GM19452 (cell line): ENCODE results near the gene NCKAP5.

Experiments used
- ATAC-seq: cut with Tn5 transposase; IDR thresholded peaks from one replicate; pipeline ENCODE4 v1.9.1; 2021; ENCODE audit not compliant: unreplicated experiment

Gene NCKAP5

GRCh38 chr2:132910432-132910831 is 657.8 kb downstream of the NCKAP5 start:
- ATAC-seq = no peak

GRCh38 chr2:132909427-132909826 is 658.8 kb downstream of the NCKAP5 start:
- no peak for ATAC-seq

GRCh38 chr2:132904142-132904842 is 664.0 kb downstream of the NCKAP5 start:
- ATAC-seq = no peak

- ATAC-seq = no peak
Observed at GRCh38 chr2:132902626-132903025, 665.6 kb downstream of the NCKAP5 start.

- ATAC-seq = no peak
Observed at GRCh38 chr2:132901661-132902060, 666.6 kb downstream of the NCKAP5 start.

GRCh38 chr2:132897111-132897510 is 671.2 kb downstream of the NCKAP5 start:
- ATAC-seq = no peak

- no peak for ATAC-seq
Observed at GRCh38 chr2:132896073-132896472, 672.2 kb downstream of the NCKAP5 start.

- no peak for ATAC-seq
Observed at GRCh38 chr2:132891498-132891897, 676.8 kb downstream of the NCKAP5 start.

- no peak for ATAC-seq
Observed at GRCh38 chr2:132886574-132886973, 681.7 kb downstream of the NCKAP5 start.

GRCh38 chr2:132884705-132885104 is 683.6 kb downstream of the NCKAP5 start:
- no peak for ATAC-seq

- no peak for ATAC-seq
Observed at GRCh38 chr2:132884292-132884691, 684.0 kb downstream of the NCKAP5 start.

GRCh38 chr2:132883430-132883829 is 684.8 kb downstream of the NCKAP5 start:
- no peak for ATAC-seq

GRCh38 chr2:132881546-132881945 is 686.7 kb downstream of the NCKAP5 start:
- no peak for ATAC-seq

- no peak for ATAC-seq
Observed at GRCh38 chr2:132877923-132878322, 690.3 kb downstream of the NCKAP5 start.

GRCh38 chr2:132876745-132877391 is 691.4 kb downstream of the NCKAP5 start:
- no peak for ATAC-seq

GRCh38 chr2:132875193-132875592 is 693.1 kb downstream of the NCKAP5 start:
- ATAC-seq = no peak

- ATAC-seq = no peak
Observed at GRCh38 chr2:132873738-132874137, 694.5 kb downstream of the NCKAP5 start.

GRCh38 chr2:132871831-132872230 is 696.4 kb downstream of the NCKAP5 start:
- no peak for ATAC-seq

GRCh38 chr2:132863961-132864360 is 704.3 kb downstream of the NCKAP5 start:
- ATAC-seq = no peak

GRCh38 chr2:132860220-132860619 is 708.0 kb downstream of the NCKAP5 start:
- ATAC-seq = no peak

- ATAC-seq = no peak
Observed at GRCh38 chr2:132859590-132859989, 708.7 kb downstream of the NCKAP5 start.

GRCh38 chr2:132857319-132857718 is 710.9 kb downstream of the NCKAP5 start:
- ATAC-seq = no peak

- ATAC-seq = no peak
Observed at GRCh38 chr2:132850688-132851087, 717.6 kb downstream of the NCKAP5 start.
